ENCODE measurements around the gene PLD2.

DNA sequence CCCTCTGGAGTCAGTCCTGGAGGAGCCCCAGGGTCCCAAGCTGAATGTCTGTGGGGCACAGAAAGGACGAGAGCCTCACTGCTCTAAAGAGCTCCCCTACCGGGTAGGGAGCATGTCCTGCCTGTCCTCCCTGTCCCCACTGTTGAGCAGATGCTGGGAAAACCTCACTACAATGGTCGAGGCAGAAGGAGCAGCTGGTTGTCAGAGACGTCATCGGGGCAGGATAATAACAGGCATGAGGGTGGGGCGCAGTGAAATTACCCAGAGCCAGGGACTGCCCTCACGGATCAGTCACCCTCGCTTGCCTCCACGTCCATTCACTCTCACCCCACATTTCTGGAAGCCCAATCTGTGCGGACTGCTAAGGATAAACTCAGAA is 34.7 kb upstream of the PLD2 start:
- TF ChIP-seq, protein P1, sequence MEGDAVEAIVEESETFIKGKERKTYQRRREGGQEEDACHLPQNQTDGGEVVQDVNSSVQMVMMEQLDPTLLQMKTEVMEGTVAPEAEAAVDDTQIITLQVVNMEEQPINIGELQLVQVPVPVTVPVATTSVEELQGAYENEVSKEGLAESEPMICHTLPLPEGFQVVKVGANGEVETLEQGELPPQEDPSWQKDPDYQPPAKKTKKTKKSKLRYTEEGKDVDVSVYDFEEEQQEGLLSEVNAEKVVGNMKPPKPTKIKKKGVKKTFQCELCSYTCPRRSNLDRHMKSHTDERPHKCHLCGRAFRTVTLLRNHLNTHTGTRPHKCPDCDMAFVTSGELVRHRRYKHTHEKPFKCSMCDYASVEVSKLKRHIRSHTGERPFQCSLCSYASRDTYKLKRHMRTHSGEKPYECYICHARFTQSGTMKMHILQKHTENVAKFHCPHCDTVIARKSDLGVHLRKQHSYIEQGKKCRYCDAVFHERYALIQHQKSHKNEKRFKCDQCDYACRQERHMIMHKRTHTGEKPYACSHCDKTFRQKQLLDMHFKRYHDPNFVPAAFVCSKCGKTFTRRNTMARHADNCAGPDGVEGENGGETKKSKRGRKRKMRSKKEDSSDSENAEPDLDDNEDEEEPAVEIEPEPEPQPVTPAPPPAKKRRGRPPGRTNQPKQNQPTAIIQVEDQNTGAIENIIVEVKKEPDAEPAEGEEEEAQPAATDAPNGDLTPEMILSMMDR (IDR thresholded peaks at IDR 0.05) = no peak
- no peak for TF ChIP-seq POLR2A (IDR thresholded peaks at IDR 0.05)

Data from body of pancreas (tissue), 4 donors.